Lung microvascular endothelial cell (primary cell): ENCODE measurements around the gene THSD4. TPM values are rescaled to one million over a fixed set of nuclear protein-coding genes. Genes with fewer than 3 reads are reported as not detected.

Experiments
- DNase-seq, 2 donors: peaks; one replicate each; pipeline versions ENCODE4 v3.0.0 to v3.0.0-alpha.2; 2010; ENCODE audit warnings: low read depth in 2 of 2
- total RNA-seq: library from RNA; depleted of rRNA; stranded (reverse); fragments of >200 nt; gene quantifications from 2 replicates; pipeline ENCODE4 v1.2.1, GENCODE V29; 2014

The THSD4 gene
- total RNA-seq, 1 donor from 2014 or later, result 20.2 TPM

- DNase-seq, result no peak
Measured at GRCh38 chr15:71568227-71568626, 453.0 kb downstream of the THSD4 start.

DNA sequence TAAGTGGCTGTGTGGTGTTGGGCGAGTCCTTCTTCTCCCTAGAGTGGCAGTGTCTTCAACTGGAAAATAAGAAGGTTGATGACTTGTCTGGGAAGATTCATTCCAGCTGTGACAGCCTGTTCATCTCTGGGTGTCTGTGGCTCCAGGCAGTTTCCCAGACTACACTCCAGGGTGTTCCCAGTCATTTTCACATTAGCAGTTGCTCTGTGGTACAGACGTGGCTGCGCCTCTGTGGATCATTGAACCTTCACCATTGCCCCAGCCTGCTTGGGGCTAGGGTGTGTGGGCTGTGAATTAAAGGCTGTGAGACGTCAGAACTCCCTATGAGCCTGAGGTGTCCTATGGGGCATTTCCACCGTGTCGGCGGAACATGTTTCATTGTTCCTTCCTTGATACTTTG, 455.5 kb downstream of the THSD4 start:
- no peak for DNase-seq

DNA sequence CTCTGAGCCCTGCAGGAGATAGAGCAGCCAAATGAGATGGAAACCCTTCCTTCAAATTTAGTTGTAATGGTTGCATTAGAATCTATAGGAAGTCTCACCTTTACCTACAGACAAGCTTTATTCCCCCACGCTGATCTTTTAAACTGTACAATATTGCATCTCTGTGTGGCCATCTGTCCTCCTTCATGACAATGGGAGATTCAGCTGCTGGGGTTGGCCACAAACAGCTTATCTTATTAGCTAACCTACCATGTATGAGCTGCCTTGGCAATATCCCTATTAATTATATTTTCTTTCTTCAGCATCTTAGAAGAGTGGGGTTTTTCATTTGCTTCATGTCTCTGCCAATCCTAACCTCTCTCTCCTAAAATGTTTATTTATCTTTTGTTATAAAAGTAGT, 456.4 kb downstream of the THSD4 start:
- DNase-seq, result no peak

DNA sequence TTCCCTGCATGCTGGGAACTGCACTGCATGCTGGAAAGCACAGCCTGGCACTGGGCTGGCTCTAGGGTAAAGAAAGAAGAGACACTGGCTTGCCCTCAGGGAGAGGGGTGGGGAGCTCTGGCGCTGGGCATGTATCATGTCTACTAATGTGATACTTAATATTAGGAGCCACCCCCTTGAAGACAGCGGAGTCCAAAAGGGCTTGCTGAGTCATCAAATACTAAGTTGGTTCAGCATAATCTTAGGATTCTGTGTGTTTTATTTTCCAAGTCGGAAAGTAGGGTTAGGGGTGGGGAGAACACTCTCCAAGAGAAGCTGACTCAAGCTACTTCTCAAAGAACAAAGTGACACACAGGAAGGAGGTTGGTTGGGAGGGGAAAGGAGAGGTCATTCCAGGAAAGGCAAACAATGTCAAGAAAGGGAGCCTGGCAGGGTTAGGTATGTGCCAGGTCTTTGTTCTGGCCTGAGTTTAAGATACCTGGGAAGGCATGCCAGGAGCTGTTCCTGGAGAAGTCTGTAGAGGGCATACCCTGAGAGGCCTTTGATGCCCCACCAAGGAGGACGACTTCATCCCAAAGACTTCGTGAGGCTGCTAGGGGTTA, 457.3 kb downstream of the THSD4 start:
- DNase-seq, result peak in 1 of 2 donors; percentile 65

DNA sequence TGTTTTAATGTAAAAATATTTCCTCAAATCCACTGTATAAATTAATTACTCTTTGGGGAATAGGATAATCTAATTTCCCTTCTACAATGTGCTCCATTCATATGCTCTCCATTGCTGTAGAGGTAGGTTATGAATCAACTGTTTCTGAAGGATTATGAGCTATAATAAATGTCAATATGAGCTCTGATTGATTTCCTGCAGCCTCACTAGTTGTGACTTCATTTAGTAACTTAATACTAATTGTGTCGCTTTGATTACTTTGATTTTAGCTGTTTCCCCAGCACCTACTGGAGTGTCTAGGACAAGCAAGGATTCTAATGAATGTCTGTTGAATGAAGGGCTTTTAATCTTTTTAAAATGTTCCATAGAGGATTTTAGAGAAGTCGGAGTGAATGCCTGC, 458.3 kb downstream of the THSD4 start:
- DNase-seq, result no peak

- peak; percentile 25 to 53 for DNase-seq
Measured at GRCh38 chr15:71575474-71576045, 460.3 kb downstream of the THSD4 start.

GRCh38 chr15:71577071-71577470, 461.8 kb downstream of the THSD4 start:
- no peak for DNase-seq

DNA sequence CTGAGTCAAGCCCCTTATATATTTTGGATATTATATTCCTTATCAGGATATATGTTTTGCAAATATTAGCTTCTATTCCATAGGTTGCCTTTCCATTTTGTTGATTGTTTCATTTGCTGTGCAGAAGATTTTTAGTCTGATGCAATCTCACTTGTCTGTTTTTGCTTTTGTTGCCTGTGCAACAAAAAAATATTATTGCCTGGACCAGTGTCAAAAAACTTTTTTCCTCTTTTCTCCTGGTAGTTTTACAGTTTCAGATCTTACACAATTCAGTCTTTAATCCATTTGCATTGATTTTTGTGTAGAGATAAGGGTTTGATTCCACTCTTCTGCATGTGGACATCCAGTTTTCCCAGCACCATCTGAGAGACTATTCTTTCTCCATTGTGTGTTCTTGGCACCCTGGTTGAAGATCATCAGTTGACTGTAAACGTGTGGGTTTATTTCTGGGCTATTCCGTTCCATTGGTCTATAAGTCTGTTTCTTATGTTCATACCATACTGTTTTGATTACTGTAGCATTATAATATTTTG, 466.2 kb downstream of the THSD4 start:
- DNase-seq, result no peak

DNA sequence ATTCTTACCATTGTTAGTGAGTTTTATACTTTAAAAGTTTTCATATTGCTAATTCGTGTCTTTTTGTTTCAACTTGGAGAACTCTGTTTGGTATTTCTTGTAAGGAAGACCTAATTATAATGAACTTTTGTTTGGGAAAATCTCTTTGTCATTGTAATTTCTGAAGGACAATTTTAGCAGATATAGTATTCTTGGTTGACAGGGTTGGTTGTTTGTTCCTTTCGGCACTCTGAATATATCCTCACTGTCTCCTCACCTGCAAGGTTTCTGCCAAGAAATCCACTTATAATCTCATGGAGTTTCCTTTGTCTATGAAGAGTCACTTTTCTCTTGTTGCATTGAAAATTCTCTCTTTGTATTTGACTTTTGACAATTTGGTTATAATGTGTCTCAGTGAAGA, 469.9 kb downstream of the THSD4 start:
- DNase-seq, result no peak

GRCh38 chr15:71586463-71586862, 471.2 kb downstream of the THSD4 start:
- no peak for DNase-seq

DNA sequence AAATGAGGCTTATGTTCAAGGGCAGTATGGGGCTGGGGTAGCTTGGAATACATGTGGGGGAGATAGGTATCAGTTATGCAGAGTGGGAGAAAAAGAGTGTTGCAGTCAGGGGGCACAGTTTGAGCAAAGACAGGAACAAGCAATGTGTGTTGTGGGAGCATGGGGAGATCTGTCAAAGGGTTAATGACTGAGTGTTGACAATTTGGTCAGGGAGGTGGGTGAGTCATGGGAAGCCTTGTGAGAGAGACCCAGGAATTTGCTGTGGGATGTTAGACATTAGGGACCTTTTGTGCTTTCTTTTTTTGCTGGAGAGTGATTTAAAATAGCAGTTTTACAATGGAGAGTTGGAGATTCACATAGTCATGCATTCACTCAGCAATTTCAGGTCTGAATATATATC, 473.5 kb downstream of the THSD4 start:
- peak in 1 of 2 donors; percentile 65 for DNase-seq

DNA sequence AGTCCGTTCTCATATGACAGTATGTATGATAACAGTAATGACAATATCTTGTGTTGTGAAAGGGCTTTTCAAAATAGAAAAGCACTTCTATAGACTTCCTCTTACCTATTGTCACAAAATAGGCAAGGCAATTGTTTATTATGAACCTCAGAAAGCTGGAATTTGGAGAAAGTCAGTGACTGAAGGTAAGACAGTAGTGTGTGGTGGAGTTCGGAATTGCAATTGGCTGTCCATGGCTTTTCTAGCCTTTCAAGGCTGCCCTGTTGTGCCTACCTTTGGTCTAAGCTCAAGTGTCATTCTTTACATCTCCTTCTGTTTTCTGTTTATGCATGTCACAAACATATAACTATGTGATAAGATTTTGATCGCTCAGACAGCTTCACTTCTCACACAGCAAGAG, 475.8 kb downstream of the THSD4 start:
- no peak for DNase-seq

GRCh38 chr15:71592203-71592602, 476.9 kb downstream of the THSD4 start:
- no peak for DNase-seq

DNA sequence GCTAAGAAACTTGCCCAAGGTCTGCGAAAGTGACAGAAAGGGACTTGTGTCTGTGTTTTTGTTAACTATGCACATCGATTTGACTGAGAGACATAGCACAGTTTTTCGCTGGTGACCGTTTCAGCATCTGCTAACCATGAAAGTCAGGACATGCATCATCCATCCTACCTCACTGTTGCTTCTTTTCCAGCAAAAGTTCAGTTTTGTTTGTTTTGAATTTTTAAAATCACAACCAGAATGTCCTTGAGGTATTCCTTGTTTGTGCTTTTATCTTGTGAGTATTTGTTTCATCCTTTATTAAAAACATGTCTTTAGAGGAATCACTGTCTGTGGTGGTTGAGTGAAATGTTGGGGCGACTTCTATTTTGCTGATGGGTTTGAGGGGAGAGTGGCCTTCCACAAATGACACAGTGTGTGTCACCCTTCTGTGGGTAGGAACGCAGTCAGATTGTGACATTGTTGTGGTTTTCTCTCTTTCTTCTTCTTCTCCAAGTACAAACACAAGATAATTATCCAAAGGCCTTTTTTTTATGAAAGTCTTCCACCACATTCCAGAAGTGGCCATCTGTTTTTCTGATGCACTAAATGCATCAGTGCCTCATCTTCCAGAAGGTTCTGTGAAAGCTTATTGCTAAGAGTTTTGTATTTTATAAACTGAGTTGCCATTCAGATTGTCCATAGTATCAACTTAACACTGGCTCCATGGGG, 480.7 kb downstream of the THSD4 start:
- DNase-seq, result no peak

GRCh38 chr15:71596672-71597071, 481.4 kb downstream of the THSD4 start:
- no peak for DNase-seq

GRCh38 chr15:71597126-71597525, 481.9 kb downstream of the THSD4 start:
- no peak for DNase-seq

DNA sequence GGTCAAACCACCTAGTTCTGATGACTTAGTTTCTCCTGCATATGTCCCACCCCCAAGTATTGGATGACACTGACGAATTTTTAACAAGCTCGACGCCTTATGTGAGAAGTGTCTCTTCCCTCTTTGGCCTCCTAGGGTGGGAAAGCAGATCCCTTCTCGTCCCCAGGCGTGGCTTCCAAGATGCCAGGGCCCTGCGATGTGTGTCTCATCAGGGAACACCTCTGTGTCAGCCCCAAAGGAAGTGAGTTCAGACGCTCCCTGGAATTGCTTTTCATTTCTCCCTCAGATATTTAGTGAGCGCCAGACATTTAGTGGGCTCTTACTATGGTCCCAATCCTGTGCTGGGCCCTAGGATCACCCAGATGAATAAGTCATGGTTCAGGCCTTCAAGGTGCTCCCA, 482.4 kb downstream of the THSD4 start:
- no peak for DNase-seq

DNA sequence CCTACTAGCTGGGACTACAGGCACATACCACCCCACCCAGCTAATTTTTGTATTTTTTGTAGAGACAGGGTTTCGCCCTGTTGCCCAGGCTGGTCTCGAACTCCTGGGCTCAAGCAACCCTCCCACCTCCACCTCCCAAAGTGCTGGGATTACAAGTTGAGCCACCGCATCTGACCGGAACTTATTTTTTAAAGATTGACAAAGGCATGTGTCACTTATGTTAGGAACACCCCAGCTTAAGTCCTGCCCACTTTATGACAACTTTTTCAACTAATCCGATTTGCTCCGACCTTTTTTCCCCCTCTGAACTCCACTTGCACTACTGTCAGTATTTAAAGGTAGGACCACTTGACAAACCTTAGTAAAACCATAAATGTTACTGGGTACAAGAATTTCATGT, 483.5 kb downstream of the THSD4 start:
- no peak for DNase-seq

- DNase-seq, result no peak
Measured at GRCh38 chr15:71599418-71600151, 484.3 kb downstream of the THSD4 start.

GRCh38 chr15:71600237-71600636, 485.0 kb downstream of the THSD4 start:
- no peak for DNase-seq

DNA sequence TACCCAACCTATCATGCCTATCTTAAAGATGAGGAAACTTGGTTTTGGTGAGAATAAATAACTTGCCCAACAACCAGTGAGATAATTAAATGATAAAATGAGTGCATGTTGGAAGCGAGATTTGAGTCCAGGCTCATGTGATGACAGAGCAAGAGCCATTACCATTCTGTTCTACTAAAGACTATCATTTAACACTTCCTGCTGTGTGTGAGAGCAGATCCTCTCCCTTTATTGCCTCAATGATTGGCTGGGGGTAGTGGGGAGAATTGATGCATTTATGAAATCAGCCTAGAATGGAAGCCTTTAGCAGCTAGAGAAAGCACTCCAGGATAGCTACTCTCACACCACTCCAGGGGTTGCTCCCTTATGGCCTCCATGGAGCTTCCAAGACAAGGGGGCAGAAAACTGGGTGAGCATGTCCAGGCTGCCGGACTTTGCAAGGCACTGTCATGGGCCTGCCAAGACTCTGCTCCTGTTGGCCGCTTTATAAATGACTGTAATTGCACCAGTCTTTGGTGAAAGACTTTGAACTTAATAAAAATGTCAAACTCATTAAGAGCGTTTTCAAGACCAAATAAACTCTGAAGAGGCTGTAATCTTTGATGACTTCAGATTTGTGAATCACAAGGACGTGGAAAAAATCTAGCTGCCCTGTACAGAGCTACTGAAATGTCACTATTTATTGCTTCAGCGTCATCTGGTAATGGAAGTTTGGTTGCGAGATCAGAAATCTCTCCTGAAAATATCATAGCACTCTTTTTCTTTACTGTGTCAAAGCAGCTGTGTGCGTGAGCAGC, 486.0 kb downstream of the THSD4 start:
- DNase-seq, result no peak
